A673 (cell line): ENCODE measurements around the gene TSHZ2.

ENCODE experiments used
- EZH2 ChIP-seq: fragments of 200-600 bp; sonication (generic); IDR thresholded peaks from 2 replicates; pipeline ENCODE4 v1.6.1; 2017; ENCODE audit warnings: borderline replicate concordance, low read depth, mild to moderate bottlenecking, mixed read lengths, antibody characterized with exemption, low read length; ENCODE audit not compliant: poor library complexity, severe bottlenecking
- TF ChIP-seq, protein P1 (sequence below): fragments of 300-800, 200-600 bp; sonication (generic); conservative IDR thresholded peaks from 2 replicates; pipeline ENCODE4 v1.5.1; 2017; ENCODE audit warnings: low read depth, mild to moderate bottlenecking, antibody characterized with exemption, low read length, moderate library complexity, mixed read lengths

DNA sequence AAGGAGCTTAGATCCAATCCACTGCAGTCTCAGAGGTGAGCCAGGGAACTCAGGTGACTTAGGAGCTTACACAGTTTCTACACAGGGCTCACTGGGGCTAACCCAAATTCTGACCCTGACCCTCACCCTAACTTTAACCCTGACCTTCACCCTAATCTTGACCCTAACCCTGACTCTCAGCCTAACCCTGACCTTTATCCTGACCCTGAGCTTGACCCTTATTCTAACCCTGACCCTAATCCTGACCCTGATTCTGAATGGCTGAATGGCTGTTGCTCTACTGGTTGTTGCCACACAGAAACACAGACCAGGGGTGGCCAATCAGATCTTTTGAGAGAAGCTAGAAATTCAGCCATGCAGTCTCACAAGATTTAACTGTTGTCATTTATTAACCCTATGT lies 180.1 kb downstream of the TSHZ2 start:
- no peak for TF ChIP-seq EZH2
- TF ChIP-seq, protein P1, sequence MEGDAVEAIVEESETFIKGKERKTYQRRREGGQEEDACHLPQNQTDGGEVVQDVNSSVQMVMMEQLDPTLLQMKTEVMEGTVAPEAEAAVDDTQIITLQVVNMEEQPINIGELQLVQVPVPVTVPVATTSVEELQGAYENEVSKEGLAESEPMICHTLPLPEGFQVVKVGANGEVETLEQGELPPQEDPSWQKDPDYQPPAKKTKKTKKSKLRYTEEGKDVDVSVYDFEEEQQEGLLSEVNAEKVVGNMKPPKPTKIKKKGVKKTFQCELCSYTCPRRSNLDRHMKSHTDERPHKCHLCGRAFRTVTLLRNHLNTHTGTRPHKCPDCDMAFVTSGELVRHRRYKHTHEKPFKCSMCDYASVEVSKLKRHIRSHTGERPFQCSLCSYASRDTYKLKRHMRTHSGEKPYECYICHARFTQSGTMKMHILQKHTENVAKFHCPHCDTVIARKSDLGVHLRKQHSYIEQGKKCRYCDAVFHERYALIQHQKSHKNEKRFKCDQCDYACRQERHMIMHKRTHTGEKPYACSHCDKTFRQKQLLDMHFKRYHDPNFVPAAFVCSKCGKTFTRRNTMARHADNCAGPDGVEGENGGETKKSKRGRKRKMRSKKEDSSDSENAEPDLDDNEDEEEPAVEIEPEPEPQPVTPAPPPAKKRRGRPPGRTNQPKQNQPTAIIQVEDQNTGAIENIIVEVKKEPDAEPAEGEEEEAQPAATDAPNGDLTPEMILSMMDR: no peak
